HG02623 (cell line): ENCODE measurements around the gene ERN1.

Experiments
- ATAC-seq: cut with Tn5 transposase; IDR thresholded peaks from one replicate; pipeline ENCODE4 v1.9.1; 2021; ENCODE audit warnings: moderate library complexity; ENCODE audit not compliant: unreplicated experiment

Gene ERN1

DNA sequence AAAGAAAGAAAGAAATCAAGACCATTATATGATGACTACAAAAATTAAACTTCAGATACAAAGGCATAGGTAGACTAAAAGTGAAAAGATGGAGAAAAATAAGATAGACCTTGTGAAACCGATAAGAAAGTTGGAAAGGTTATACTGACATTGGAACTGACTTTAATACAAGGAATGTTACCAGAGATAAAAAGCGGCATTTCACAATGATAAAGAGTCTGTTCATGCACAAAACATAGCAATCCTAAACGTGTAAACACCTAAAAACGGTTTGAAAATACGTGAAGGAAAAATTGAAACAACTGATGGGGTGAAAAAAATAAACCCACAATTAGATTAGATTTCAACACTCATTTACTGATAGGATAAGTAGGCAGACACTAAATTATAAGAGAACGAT is 9.6 kb upstream of the ERN1 start:
- ATAC-seq, result no peak

DNA sequence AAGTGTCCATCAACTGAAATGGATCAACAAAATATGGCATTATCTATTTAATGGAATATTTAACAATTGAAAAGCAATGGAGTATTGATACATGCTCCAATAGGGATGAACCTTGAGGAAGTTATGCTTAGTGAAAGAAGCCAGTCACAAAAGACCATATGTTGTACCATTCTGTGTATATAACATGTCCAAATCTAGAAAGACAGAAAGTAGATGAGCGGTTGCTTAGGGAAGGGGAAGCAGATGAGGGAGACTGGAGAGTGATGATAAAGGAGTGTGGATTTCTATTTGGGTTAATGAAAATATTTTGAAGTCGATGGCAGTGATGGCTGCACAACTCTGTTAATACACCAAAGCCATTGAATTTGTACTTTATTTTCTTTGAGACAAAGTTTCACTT is 8.5 kb upstream of the ERN1 start:
- ATAC-seq, result no peak

DNA sequence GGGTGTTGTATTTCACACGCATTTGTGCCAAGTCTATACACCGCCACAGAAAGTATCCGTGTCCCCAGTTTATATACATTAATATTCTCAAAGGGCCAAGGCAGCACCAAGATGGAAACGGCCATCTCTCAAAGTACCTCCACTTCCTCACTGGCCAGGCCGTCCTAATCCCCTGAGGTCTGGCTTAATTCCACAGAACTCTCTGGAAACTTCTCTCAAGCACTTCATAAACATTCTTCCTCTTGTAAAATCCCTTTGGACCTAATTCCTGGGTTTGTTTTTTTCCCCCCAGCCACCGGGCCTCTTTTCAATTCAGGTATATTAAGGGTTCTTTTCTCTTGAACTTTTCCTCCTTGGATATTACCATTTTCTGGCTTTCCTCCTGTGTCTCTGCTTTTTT is 5.1 kb upstream of the ERN1 start:
- no peak for ATAC-seq

DNA sequence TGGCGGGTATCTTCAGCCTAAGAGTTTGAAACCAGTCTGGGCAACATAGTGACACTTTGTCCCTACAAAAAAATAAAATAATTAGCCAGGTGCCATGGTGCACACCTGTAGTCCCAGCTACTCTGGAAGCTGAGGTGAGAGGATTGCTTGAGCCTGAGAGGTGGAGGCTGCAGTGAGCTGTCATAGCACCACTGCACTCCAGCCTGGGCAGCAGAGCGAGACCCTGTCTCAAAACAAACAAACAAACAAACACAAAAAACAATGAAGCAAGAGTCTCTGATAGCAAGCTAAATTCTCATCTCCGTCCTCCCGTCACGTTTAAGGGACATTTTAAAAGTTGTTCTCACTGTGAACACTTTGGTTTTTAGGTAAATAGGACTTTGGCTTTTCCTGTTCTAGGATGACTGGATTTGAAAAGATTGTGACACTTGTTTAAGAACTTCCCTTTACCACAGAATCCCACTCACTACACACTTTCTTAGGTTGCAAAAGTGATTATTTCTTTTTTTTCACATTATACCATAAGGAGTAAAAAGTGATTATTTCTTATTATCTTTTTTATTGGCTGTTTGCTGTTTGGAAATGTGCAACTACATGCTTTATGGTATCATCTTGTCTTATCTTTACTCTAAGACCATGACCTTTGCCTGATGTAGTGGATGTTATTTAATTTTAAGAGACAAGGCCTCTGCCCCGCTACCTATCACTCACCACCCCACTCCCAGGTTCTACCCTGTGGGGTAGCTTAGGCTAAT is 4.4 kb upstream of the ERN1 start:
- no peak for ATAC-seq

DNA sequence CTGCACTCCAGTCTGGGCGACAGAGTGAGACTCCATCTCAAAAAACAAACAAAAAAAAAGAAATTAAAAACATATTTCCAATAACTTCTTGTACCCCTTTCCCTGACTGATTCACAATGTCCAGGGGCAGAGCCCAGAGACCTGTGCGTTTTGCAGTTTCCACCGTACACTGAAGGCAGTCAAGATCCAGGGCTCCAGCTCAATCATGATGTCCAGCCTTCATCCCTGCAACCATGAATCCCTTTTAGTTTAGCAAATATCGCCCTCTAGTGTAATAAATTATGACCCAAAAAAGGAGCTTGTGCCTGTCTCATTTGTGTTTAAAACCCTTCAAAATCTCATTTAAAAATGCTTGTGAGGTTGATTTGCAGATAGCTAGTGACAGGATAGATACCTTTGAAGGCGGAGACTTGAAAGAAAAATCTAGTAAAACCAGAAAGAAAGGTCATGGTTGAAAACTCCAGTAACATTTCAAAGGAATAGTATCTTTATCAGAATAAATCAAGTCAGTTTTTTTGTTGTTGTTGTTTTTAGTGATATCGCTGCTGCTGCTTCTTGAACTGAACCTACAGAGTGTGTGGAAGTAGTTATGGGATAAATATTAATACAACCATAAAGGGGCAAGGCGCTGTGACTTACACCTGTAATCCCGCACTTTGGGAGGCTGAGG is 3.7 kb upstream of the ERN1 start:
- ATAC-seq, result no peak

DNA sequence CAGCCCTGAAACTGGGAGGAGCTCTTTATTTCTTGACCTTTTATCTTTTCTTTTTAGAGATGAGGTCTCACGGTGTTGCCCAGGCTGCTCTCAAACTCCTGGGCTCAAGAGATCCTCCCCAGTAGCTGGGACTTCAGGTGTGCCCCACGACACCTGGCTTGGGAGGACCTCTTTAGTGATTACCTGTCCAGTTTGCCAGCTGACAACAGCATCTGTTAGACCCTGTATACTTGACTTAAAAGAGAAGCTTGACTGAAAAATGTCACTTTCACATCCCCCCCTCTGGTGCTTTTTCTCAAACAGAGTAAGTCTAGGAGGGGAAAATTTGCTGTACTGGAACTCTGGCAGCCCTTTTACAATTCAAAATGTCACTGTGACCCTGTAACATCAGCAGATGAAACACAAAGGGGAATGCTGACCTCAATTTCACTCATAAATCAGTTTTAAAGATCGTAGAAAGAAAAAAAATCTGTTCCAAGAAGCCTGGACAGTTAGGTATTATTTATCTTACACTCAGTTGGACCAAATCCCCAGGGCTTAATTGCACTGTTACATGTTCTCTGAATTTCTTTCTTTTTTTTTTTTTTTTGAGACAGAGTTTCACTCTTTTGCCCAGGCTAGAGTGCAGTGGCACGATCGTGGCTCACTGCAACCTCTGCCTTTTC is 1.8 kb upstream of the ERN1 start:
- no peak for ATAC-seq

DNA sequence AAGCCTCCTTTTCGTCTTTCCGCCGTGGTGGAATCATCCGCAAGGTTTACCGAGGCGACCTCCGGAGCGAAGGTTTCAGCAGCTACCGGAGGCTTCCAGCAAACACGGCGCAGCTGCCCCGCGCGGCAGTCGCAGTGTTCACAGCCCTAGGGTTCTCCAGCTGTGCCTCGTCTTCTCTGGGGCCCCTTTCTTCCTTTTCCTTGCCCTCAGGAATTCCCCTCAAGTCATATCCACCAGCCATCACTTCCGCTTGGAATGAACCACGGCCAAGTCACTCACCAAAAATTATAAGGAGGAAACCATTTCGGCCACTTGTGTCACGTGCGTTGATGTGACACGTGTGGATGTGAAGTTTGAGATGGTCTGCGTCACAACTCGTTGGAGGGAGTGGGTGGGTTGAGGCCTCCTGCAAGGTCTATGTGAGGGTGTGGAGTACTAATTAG is 636 bp upstream of the ERN1 start:
- ATAC-seq, result no peak

DNA sequence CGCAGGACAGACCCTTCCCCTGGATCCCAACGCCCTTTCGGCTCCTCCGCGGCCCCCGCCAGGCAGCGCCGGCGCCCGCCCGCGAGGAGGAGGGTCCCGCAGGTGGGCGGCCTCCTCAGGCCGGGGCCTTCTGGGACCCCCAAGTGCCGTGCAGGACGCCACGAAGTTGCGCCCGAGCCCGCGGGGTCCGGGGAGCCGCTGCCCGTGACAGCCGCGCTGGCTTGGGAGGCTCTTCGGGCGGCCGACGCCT is 504 bp downstream of the ERN1 start:
- peak; percentile 3 for ATAC-seq

DNA sequence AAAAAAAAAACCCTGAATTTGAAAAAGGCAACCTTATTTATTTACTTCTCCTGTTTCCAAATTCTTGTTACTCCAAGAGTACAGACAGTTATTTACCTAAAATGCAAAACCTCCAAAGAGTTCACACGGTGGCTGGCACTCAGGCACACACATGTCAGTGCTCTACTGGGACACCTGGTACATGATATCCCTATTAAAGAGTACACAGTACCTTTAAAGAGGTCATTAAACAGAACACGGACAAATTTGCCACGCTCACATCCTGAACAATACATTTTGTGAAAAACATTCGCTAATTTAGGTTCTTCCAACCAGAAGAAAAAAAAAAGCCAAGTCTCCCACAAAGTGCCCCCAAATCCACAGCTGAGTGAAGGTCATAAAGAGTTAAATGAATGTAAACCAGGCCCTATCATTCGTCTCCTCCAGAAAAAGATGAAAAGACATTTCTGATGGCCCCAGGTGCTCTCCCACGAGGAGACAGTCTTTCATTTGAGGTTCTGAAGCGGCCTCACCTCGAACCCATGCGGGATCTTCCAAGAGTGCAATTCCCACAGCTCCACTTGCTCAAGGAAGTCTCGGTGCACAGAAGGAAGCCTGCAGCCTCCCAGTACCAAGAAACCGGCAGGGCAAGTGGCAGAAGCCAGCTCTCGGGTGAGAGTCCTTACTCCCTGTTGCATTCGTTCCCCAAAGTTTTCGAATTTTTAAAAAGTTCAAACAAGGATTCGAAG is 993 bp downstream of the ERN1 start:
- ATAC-seq, result no peak

DNA sequence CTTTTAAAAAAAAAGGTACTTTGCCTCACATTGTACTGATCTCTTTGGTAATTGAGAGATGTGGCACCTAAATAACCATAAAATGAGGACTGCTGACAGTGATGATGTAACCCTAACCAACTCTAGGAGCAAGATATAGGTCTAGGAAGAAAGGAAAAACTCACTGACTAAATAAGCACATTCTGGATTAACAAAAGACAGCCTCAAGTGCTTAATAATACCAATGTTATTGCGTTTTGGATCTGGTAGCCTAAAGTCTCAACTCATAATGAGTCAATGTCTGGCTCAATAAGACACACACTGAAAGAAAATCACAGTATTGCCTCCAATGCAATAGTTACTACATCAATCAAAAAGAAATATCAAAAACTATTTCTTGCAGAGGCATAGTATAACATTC is 3.0 kb downstream of the ERN1 start:
- no peak for ATAC-seq

DNA sequence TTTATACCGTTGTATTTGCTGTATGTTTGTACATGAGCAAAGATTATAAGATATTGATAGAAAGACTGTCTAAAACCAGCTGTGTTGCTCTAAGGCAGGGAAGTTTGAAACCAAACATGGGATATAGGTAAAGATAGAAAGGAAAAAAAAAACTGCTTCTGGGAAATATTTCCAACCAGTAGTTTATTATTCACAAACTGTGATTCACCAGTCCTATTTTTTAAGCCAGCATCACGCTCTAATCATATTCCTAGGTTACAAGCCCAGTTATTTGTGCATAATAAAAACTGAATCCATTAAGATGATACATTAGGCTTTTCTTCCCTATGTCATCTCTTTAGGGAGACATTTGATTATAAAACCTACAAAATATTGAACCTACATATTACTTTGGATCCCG is 4.0 kb downstream of the ERN1 start:
- ATAC-seq, result no peak

DNA sequence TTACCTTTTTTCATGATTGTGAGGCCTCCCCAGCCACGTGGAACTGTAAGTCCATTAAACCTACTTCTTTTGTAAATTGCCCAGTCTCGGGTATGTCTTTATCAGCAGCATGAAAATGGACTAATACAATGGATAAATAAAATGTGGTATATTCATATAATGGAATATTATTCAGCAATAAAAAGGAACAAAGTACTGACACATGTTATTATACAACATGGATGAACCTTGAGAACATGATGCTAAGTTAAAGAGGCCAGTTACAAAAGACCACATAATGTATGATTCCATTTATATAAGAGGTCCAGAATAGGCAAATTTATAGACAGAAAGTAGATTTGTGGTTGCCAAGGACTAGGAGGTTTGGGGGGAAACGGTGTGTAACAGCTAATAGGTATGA is 5.3 kb downstream of the ERN1 start:
- ATAC-seq, result no peak

DNA sequence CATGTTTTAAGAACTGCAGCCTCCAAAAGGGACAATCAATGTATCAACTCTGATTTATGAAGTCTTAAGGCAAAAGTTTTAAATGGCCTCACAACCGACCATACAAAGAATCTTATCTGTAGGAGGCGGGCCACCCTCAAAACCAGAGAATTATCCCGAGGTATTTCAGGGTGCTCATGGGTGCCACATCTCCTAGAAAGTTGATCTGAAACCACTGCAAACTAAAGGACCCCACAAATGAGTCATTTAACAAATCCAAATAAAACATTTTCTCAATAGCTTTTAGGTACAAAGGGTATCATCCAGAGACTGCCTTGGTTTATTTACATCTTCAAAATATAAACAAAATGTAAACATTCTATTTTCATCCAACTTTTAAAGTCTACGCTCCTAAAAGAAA is 6.8 kb downstream of the ERN1 start:
- no peak for ATAC-seq

DNA sequence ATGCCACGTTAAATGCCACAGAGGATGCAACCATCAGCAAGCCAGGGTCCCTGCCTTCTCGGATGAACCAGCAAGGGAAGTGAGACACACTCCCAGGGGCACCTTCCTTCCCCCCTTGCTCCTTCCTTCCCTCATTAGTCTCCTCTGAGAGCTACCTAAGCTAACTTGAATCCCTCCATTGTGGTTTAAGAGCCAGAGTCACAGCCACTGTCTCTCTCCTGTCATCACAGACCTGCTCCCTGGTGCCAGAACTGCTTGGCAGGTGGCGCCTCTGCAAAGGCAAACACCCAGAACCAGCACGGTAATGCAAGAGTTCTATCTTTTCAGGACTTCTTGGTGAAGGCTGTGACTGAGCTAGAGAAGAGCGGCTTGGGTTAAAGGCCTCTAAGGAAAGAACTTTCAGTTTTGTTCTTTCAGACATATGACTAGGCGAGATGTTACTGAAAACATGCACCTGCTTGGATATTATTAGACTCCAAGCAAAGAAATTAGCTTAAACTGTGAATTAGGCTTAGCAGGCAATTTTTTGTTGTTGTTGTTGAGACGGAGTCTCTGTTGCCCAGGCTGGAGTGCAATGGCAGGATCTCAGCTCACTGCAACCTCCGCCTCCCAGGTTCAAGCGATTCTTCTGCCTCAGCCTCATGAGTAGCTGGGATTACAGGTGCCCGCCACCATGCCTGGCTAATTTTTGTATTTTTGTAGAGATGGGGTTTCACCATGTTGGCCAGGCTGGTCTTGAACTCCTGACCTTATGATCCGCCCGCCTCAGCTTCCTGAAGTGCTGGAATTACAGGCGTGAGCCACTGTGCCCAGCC is 8.8 kb downstream of the ERN1 start:
- peak; percentile 74 for ATAC-seq

DNA sequence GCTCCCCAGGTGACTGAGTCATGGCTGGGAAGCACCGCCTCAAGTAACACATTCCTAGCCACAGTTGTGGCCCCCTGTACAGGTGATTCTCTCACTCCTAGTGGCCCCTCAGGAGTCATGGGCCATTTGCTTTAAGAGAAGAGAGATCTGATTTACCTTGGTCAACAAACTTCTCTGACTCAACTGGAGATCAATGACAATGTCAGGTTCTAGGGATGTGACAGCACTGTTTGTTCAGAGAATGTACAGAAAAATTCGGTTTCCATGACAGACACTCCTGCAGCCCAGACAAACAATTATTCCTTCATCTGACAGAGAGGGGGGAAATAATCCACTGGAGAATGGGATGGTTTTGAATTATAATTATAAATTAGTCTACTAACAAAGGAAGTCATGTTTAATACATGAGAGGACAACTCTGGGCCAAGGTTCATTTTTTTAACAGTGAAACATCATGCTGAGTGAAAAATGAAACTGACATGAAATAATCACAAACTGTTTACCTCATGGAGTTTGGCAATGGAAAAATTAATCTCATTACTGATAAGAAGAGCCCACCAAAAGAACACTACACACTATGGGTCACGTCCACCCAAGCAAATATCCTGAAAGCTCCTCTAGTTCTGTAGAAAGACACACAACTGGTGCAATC is 9.7 kb downstream of the ERN1 start:
- ATAC-seq, result no peak

DNA sequence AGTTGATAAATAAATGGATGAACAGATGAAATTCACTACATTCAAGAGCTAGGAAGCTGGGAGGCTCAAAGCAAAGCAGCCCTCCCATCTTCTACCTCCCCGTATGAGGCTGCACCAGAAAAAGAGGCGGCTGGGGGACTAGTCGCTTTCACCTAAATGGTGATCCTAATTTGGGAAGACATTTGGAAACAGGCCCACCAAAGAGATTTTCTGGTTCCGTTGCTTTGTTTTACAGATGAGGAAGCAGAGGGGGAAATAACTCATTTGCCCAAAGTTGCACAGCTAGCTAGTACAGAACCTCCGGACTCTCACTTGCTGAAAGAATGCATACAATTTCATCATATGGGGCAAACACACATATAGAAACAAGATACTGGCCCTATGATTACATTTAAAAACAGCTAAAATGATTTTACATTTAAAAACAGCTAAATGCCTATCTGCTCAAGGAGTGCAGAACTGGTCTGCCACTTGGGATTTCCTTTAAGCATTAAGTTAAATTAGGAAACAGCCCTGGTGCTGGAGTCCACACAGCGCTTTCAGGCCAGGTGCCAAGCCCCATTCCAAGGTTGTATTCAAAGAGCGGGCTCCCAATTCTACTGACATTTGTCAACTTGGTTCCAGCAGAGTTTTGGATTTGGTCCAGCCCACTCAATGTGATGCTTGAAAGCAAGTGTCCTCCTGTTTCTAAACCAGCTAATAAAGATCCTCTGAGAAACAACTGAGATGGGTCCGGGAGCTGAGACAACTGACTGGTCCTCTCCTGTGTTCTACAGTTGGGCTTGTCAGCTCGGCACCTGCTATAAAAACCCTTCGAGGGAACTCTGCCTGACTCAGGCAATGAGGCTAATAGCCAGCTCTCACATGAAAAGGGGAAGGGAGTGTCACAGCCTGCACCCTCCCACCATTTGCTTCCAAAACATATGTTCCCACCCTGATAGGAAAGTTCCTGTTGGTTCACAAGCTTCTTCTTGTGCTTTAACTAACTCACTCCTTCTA is 11.7 kb downstream of the ERN1 start:
- ATAC-seq, result no peak

DNA sequence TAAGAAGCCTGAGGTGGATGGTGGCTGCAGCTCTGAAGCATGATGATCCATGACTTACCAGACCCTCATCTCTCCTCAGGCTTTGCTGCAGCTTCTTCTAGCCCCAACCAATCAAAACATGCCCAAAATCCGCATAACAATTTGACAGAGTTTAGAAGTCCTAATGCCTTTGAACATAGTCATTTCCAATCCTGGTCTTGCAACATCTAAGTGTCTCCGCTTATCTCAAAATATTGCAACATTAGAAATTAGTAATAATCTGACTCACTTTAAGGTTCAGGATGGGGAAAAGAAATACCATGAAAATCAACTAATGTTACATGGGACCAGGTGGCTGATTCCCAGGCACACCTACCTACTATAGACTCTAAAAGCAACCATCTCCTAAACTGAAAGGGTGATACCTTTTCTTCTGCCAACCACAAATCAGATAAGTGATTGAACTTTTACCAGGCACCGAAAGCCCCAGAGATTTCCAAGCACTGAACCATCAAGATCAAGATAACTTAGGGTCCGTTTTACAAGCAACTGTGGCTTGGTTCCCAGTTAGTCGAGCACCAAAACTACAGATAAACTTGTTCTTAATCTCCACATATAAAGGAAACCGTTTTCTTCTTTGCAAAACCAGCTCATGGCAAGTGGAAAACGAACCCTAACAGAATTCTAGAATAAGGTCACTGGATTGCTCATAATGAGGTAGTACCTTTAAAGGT is 14.0 kb downstream of the ERN1 start:
- ATAC-seq, result no peak

DNA sequence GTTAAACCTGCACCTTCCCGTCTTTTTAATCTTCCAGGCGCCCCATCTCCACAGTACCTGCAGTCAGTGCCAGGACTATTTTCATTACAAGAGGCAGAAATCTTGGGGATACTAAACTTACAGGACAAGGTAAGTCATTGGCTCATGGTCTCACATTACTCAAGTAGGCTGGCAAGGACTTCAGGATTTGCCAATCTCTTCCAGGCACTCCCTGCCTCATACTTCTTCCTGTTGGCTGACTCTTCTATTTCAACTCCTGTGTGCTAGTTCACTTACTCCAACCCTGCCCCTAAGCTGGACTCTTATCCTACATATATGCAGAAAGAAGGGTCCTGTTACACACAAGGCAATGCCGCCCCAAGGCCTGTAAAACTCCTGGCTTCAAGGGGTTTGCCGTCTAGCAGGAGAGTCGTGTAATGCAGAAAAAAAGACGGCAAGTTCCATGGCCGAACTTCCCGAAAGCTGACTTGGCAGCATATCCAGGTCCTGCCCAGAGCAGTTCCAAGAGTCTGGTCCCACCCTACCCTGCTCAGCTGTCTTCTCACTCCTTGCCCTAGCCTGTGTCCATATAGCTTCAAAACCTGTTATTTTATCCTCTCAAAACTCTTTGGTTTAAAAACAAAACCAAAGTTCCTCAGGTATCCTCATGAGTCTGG is 14.8 kb downstream of the ERN1 start:
- no peak for ATAC-seq
